Transverse colon (tissue), 3 donors: ENCODE data around the gene TXNL1.

ENCODE experiments used
- CTCF ChIP-seq, 5 experiments: fragments of 200-600 bp in 3 of 5; fragments of 450-650 bp in 2 of 5; sonication (generic) in 3 of 5; IDR thresholded peaks; 1 replicate in 2 of 5; 2 replicates in 3 of 5; pipeline ENCODE4 v1.5.1; 2016 to 2017; ENCODE audit warnings: antibody characterized with exemption in 5 of 5, inconsistent platforms in 3 of 5, mild to moderate bottlenecking in 2 of 5, moderate library complexity in 1 of 5
- EP300 ChIP-seq: sonication (generic); formaldehyde crosslinking; IDR thresholded peaks from one replicate; pipeline ENCODE4 v1.6.1; 2017; ENCODE audit warnings: antibody characterized with exemption, low read depth

GRCh38 chr18:56649996-56650395 is 11.6 kb upstream of the TXNL1 start:
- TF ChIP-seq CTCF (IDR thresholded peaks at IDR 0.05) (no peak), EP300 (no peak)
